ENCODE data around the gene COL11A2. TPM values are rescaled to one million over a fixed set of nuclear protein-coding genes. Genes with fewer than 3 reads are reported as not detected.
A peak's percentile ranks its signal among the peaks of the same experiment; 100 is the strongest.

Gene COL11A2
- total RNA-seq, 1 experiment from 2014 or later, result 3.7 TPM

DNA sequence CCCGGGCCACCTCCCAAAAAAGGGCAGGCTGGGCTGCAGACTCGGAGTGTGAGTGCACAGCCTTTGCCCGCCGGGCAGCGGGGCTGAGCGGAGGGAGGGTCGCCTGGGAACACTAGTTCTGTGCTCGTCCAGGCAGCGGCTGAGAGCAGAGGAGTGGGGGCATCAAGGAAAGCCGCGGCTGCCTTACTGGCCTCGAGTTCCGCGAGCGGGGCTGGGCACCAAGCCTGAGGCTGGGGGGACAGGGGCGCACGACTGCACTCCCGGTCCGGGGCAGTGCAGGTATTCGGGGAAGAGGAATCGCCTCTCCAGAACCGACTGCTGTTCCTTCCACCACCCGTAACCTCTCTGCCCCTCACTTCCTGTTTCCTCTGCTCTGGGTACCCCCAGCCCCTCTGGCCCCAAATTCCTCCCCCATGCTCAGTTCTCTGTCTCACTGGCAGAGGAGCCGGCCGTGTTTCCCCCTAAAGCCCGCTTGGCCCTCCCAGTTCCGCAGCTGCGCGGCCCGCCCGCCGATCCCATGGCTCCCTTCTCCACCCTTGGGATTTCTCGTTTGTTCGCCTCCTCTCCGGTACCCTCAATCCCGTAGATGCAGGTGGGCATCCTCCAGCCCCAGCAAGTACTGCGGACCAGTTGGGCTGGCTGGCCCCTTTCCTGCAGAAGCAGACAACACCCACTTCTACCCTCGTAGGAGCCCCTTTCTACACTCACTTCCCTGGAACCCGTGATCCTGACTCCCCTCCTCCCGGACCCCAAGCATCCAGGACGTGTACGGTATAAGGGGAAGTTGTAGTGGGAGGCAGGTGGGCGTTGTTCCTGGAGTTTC is 21.1 kb upstream of the COL11A2 start (continued):
- TF ChIP-seq ATF1 (CRISPR knock-in tag; IDR thresholded peaks at IDR 0.05), result no peak
- TF ChIP-seq ZNF138 (CRISPR knock-in tag; conservative IDR thresholded peaks at IDR 0.05), result no peak
- peak; percentile 65; the same call in 1 of the 2 replicates for TF ChIP-seq TEAD1 (CRISPR knock-in tag; IDR thresholded peaks at IDR 0.05)
- TF ChIP-seq, protein P1, sequence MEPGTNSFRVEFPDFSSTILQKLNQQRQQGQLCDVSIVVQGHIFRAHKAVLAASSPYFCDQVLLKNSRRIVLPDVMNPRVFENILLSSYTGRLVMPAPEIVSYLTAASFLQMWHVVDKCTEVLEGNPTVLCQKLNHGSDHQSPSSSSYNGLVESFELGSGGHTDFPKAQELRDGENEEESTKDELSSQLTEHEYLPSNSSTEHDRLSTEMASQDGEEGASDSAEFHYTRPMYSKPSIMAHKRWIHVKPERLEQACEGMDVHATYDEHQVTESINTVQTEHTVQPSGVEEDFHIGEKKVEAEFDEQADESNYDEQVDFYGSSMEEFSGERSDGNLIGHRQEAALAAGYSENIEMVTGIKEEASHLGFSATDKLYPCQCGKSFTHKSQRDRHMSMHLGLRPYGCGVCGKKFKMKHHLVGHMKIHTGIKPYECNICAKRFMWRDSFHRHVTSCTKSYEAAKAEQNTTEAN (CRISPR knock-in tag; IDR thresholded peaks at IDR 0.05), result 0 out of 2 replicates have a peak, but pooled peaks have one; percentile 46
- TF ChIP-seq SOX15 (CRISPR knock-in tag; IDR thresholded peaks at IDR 0.05), result no peak
- no peak for TF ChIP-seq ATF3 (CRISPR knock-in tag; conservative IDR thresholded peaks at IDR 0.05)
- no peak for TF ChIP-seq SMAD4 (CRISPR knock-in tag; IDR thresholded peaks at IDR 0.05)
- TF ChIP-seq, protein P2, sequence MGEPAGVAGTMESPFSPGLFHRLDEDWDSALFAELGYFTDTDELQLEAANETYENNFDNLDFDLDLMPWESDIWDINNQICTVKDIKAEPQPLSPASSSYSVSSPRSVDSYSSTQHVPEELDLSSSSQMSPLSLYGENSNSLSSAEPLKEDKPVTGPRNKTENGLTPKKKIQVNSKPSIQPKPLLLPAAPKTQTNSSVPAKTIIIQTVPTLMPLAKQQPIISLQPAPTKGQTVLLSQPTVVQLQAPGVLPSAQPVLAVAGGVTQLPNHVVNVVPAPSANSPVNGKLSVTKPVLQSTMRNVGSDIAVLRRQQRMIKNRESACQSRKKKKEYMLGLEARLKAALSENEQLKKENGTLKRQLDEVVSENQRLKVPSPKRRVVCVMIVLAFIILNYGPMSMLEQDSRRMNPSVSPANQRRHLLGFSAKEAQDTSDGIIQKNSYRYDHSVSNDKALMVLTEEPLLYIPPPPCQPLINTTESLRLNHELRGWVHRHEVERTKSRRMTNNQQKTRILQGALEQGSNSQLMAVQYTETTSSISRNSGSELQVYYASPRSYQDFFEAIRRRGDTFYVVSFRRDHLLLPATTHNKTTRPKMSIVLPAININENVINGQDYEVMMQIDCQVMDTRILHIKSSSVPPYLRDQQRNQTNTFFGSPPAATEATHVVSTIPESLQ (CRISPR knock-in tag; IDR thresholded peaks at IDR 0.05), result no peak
- TF ChIP-seq MXD4 (CRISPR knock-in tag; IDR thresholded peaks at IDR 0.05; ENCODE audit: borderline replicate concordance), result no peak
- no peak for TF ChIP-seq NR1H2 (CRISPR knock-in tag; IDR thresholded peaks at IDR 0.05)
- TF ChIP-seq, protein P3, sequence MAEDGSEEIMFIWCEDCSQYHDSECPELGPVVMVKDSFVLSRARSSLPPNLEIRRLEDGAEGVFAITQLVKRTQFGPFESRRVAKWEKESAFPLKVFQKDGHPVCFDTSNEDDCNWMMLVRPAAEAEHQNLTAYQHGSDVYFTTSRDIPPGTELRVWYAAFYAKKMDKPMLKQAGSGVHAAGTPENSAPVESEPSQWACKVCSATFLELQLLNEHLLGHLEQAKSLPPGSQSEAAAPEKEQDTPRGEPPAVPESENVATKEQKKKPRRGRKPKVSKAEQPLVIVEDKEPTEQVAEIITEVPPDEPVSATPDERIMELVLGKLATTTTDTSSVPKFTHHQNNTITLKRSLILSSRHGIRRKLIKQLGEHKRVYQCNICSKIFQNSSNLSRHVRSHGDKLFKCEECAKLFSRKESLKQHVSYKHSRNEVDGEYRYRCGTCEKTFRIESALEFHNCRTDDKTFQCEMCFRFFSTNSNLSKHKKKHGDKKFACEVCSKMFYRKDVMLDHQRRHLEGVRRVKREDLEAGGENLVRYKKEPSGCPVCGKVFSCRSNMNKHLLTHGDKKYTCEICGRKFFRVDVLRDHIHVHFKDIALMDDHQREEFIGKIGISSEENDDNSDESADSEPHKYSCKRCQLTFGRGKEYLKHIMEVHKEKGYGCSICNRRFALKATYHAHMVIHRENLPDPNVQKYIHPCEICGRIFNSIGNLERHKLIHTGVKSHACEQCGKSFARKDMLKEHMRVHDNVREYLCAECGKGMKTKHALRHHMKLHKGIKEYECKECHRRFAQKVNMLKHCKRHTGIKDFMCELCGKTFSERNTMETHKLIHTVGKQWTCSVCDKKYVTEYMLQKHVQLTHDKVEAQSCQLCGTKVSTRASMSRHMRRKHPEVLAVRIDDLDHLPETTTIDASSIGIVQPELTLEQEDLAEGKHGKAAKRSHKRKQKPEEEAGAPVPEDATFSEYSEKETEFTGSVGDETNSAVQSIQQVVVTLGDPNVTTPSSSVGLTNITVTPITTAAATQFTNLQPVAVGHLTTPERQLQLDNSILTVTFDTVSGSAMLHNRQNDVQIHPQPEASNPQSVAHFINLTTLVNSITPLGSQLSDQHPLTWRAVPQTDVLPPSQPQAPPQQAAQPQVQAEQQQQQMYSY (CRISPR knock-in tag; IDR thresholded peaks at IDR 0.05), result no peak
- TF ChIP-seq KAT7 (CRISPR knock-in tag; IDR thresholded peaks at IDR 0.05; ENCODE audit: borderline replicate concordance), result 0 out of 2 replicates have a peak, but pooled peaks have one; percentile 80
- no peak for TF ChIP-seq OVOL2 (CRISPR knock-in tag; IDR thresholded peaks at IDR 0.05; ENCODE audit: borderline replicate concordance)
- TF ChIP-seq ETV6 (CRISPR knock-in tag; IDR thresholded peaks at IDR 0.05), result no peak
- TF ChIP-seq FOXK1 (CRISPR knock-in tag; IDR thresholded peaks at IDR 0.05), result no peak
- TF ChIP-seq HMGA2 (CRISPR knock-in tag; IDR thresholded peaks at IDR 0.05), result no peak

DNA sequence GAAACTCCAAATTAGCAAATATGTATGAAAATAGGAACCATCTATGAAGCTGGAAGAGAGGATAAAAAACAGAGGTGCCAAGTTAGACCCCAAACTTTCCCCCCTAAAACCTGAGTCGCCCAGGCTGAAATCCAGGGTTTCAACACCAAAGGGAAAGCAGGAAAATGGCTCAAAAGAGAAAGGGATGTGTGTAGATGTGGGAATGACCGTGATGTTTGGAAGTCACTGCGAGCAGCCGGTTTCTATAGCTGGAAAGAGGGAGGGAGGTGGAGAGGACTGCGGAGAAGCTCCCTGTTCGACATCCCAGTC is 20.5 kb upstream of the COL11A2 start:
- DNase-seq (ENCODE audit: low spot score) (no peak), ATAC-seq (no peak)
- H3K4me3 Mint-ChIP-seq, result peak overlapping the region; percentile 95
- POLR2A ChIA-PET, result interaction anchor here (1.1 kb wide), 1 partner anchor 36 kb away, joined by 4 read pairs; no protein-coding TSS in a partner anchor
- no peak for TF ChIP-seq MXD4 (CRISPR knock-in tag; IDR thresholded peaks at IDR 0.05; ENCODE audit: borderline replicate concordance)
- TF ChIP-seq CREM (CRISPR knock-in tag; IDR thresholded peaks at IDR 0.05), result no peak
- no peak for TF ChIP-seq FOXK1 (CRISPR knock-in tag; IDR thresholded peaks at IDR 0.05)
- TF ChIP-seq, protein P1 (CRISPR knock-in tag; IDR thresholded peaks at IDR 0.05), result no peak
- no peak for TF ChIP-seq NR3C1 (CRISPR knock-in tag; conservative IDR thresholded peaks at IDR 0.05; ENCODE audit: low read depth)
- TF ChIP-seq, protein P4, sequence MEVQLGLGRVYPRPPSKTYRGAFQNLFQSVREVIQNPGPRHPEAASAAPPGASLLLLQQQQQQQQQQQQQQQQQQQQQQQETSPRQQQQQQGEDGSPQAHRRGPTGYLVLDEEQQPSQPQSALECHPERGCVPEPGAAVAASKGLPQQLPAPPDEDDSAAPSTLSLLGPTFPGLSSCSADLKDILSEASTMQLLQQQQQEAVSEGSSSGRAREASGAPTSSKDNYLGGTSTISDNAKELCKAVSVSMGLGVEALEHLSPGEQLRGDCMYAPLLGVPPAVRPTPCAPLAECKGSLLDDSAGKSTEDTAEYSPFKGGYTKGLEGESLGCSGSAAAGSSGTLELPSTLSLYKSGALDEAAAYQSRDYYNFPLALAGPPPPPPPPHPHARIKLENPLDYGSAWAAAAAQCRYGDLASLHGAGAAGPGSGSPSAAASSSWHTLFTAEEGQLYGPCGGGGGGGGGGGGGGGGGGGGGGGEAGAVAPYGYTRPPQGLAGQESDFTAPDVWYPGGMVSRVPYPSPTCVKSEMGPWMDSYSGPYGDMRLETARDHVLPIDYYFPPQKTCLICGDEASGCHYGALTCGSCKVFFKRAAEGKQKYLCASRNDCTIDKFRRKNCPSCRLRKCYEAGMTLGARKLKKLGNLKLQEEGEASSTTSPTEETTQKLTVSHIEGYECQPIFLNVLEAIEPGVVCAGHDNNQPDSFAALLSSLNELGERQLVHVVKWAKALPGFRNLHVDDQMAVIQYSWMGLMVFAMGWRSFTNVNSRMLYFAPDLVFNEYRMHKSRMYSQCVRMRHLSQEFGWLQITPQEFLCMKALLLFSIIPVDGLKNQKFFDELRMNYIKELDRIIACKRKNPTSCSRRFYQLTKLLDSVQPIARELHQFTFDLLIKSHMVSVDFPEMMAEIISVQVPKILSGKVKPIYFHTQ (CRISPR knock-in tag; IDR thresholded peaks at IDR 0.05), result no peak
- TF ChIP-seq, protein P5, sequence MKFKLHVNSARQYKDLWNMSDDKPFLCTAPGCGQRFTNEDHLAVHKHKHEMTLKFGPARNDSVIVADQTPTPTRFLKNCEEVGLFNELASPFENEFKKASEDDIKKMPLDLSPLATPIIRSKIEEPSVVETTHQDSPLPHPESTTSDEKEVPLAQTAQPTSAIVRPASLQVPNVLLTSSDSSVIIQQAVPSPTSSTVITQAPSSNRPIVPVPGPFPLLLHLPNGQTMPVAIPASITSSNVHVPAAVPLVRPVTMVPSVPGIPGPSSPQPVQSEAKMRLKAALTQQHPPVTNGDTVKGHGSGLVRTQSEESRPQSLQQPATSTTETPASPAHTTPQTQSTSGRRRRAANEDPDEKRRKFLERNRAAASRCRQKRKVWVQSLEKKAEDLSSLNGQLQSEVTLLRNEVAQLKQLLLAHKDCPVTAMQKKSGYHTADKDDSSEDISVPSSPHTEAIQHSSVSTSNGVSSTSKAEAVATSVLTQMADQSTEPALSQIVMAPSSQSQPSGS (CRISPR knock-in tag; IDR thresholded peaks at IDR 0.05; ENCODE audit: borderline replicate concordance, low read depth), result no peak
- no peak for TF ChIP-seq CBFB (CRISPR knock-in tag; IDR thresholded peaks at IDR 0.05; ENCODE audit: low read depth)
- TF ChIP-seq GTF2I (CRISPR knock-in tag; conservative IDR thresholded peaks at IDR 0.05), result no peak
- no peak for TF ChIP-seq ZNF121 (CRISPR knock-in tag; IDR thresholded peaks at IDR 0.05)
- no peak overlapping the region; the same call in 1 of the 2 replicates for H3K27ac Mint-ChIP-seq
- CTCF ChIA-PET, result interaction anchor here (0.6 to 5.7 kb wide), 6 partner anchors 8 to 86 kb away, joined by 3 to 83 read pairs (median 5); partner anchors contain the start of genes B3GALT4, HSD17B8, RXRB and SLC39A7
- H3K27me3 Mint-ChIP-seq (ENCODE audit: low read depth), result peaks cover 61% of the 10 kb centered on the region
- H3K36me3 Mint-ChIP-seq, result peaks cover 12% of the 10 kb centered on the region
- no peaks in the 10 kb centered on the region for H3K9me3 Mint-ChIP-seq
- H3K4me1 Mint-ChIP-seq, result peaks cover 47% of the 10 kb centered on the region
